ENCODE data around the gene KRTAP12-4.

DNA sequence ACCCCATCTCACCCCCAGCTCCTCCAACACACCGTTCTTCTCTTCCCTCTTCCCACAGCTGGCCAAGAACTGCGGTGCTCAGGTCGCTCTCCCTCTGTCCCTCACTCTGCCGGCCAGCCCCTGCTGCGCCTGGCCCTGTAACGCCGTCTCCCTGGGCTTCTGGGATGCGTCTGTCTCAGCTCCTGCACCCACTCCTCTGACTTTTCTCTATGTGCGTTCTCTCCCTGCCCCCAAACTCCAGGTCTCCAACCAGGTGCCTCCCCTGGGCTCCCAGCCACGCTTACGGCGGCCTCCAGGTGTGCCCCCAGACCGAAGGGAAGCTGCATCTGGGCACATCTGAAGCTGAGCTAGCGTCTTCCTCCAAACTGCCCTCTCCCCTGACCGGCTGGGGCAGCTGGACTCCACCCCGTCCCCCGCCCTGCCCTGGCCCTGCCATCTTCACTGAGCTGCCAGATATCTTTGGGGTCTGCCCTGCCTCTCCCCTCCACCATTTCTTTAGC, 45.1 kb upstream of the KRTAP12-4 start:
- TF ChIP-seq, protein P1, sequence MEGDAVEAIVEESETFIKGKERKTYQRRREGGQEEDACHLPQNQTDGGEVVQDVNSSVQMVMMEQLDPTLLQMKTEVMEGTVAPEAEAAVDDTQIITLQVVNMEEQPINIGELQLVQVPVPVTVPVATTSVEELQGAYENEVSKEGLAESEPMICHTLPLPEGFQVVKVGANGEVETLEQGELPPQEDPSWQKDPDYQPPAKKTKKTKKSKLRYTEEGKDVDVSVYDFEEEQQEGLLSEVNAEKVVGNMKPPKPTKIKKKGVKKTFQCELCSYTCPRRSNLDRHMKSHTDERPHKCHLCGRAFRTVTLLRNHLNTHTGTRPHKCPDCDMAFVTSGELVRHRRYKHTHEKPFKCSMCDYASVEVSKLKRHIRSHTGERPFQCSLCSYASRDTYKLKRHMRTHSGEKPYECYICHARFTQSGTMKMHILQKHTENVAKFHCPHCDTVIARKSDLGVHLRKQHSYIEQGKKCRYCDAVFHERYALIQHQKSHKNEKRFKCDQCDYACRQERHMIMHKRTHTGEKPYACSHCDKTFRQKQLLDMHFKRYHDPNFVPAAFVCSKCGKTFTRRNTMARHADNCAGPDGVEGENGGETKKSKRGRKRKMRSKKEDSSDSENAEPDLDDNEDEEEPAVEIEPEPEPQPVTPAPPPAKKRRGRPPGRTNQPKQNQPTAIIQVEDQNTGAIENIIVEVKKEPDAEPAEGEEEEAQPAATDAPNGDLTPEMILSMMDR (IDR thresholded peaks at IDR 0.05): no peak
- no peak for TF ChIP-seq ZFX (IDR thresholded peaks at IDR 0.05; ENCODE audit: borderline replicate concordance)
